DMS 273 (cell line): ENCODE measurements around the gene TWIST2.

ENCODE experiments used
- DNase-seq: peaks from one replicate; lab custom pipeline; 2025; ENCODE audit not compliant: unreplicated experiment; lab: John Stamatoyannopoulos, UW

Gene TWIST2

DNA sequence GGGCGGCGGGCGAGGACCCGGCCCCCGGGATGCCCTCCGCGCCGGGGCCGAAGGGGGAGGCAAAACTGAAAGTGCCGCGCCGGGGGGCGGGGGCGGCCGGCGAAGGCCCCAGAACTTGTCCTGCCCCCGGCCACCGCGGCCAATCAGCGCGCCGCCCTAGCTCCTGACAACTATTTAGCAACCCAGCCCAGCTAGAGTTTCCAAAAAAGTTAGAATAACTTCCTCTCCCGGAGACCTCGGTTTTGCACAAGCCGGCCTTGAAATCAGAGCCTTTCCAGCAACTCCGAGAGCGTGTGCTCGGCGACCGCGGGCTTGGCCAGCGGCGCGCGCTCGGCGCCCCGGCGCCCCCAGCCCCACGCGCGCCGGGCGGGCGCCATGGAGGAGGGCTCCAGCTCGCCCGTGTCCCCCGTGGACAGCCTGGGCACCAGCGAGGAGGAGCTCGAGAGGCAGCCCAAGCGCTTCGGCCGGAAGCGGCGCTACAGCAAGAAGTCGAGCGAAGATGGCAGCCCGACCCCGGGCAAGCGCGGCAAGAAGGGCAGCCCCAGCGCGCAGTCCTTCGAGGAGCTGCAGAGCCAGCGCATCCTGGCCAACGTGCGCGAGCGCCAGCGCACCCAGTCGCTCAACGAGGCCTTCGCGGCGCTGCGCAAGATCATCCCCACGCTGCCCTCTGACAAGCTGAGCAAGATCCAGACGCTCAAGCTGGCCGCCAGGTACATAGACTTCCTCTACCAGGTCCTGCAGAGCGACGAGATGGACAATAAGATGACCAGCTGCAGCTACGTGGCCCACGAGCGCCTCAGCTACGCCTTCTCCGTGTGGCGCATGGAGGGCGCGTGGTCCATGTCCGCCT is at the start of gene TWIST2:
TSS of gene TWIST2 (plus strand) at position 245 of the 850 bp plus-strand sequence. CDS start at position 376, 131 bp downstream.
- peak; percentile 67 for DNase-seq

DNA sequence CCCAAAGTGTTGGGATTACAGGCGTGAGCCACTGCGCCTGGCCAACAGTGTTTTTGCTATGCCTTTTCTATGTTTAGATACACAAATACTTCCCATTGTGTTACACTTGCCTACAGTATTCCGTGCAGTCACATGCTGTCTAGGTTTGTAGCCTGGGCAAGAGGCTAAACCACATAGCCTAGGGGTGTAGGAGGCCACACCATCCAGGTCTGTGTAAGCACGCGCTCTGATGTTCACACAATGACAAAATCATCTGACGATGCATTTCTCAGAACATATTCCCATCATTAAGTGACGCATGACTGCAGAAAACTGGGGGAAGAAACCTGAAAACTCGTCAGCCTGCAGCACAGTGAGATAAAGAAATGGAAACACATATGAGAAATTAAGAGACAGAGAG is 46.1 kb upstream of the TWIST2 start:
- no peak for DNase-seq

DNA sequence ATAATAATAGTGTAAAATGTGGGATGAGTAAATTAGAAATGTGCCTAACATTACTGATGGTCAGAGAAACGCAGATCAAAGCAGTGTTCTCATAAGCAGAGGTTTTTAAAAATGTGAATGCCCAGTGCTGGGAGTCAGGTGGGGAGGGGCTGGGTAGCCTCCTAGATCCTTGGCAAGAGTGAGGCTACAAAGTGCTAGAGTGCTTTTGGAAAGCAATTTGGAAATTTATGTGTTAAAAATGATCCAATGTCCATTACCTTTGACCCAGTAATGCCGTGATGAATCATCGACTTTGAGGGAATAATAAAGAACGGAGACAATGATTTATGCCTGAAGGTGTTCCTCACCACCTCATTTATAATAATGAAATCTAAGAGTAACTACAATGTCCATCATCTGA is 44.9 kb upstream of the TWIST2 start:
- no peak for DNase-seq

DNA sequence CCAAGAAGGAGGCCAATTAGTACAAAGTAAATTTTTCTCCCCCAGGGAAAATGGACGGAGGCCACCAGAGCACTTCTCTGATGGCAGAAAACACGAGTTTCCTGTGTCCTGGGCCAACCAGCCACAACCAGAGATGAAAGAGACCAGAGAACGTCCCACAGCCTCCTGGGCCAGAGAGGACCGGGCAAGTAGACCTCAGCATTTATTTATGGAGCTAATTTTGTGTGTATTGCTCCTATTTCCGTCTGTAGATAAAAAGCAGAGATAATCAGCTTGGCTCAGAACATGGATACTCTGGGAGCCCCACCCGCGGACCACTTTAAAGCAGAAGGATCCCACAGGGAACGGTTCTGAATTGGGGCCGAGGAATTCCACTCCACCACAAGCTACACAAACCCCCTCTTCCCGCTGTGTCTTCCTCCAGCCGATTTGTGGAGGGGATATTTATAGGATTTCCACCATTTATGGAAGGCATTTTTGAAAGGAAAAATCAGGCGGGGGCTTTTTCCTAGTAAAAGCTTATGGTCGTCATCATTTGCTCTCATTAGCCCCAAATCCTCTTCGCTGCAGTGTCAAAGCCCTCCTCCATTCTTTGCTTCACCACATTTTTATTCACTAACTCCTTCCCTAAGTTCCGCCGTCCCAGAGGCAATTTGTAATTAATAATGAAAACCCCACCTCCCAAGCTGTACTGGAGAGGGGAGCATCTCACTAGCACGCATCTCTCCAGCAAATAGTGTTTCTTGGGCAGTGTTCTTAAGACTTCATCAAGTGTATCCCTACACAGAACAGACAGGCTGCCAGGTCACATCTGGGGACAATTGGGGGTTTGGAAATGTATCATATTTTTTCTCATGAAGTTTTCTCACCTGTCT is 43.7 kb upstream of the TWIST2 start:
- DNase-seq: no peak

DNA sequence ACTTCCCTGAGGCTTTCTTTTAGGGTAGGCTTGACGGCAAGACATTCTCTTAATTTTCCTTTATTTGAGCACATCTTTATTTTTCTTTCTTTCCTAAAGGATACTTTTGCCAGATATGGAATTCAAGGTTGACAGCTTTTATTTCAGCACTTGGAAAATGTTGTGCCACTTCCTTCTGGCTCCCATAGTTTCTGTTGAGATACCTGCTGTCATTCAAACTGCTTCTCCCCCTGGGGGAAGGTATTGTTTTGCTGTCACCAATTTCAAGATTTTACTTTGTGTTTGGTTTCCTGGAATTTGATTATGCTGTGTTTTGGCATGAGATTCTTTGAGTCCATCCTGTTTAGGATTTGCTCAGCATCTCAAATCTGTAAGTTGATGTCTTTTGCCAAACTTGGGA is 39.1 kb upstream of the TWIST2 start:
- no peak for DNase-seq

DNA sequence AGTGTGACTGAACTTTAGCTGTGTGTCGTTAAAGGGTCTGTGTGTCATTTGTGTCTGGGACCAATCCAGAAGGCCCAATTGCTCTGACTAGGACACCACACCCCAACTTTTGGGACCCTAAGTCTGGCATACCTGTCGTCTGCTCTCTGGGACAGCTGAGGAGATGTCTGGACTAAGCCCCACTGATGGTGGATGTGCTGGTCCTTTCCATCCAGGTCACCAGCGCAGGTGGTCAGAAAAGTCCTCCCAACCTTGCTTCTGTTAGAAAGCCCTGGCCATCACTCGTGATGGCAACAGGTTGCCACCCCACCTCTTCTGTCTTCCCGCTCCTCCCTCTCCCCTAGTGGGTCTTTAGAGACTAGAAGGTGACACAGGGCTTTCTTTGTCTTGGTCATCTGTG is 37.6 kb upstream of the TWIST2 start:
- DNase-seq: no peak

DNA sequence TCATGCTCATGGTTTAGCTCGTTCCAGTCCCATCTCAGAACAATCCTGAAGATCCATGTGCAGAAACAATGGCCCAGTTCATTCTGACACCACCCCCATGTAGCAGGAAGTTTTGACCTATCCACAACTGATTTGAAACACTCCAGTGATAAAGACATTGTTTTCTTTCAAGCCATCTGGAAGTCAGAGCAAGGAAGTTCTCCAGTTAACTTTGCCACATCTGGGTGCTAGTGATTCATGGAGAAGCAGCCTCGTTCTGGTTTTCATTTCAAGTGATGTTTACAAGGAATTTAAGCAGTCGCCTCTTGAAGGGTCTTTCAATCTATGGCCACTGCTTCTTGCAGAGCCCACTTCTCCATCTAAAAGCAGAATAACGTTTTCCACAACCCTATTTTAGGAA is 36.6 kb upstream of the TWIST2 start:
- DNase-seq: no peak

DNA sequence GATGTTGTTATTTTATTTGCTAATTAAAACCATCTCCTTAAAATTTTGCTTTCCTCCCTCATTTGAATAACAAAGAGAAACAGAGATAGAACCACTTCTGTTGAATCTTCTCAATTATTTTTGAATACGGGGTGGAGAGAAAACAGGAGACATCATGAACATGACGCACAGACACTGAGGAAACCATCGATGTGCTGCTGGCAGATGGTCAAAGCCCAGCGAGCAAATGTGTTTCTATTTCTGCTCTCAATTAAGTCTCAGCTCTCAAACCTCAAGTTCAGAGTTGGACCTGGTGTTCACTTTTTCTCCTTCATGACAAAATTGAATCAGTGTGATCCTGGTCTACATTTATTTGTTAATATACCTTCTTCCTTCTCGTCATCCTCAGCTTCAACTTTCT is 36.1 kb upstream of the TWIST2 start:
- DNase-seq: peak; percentile 15

DNA sequence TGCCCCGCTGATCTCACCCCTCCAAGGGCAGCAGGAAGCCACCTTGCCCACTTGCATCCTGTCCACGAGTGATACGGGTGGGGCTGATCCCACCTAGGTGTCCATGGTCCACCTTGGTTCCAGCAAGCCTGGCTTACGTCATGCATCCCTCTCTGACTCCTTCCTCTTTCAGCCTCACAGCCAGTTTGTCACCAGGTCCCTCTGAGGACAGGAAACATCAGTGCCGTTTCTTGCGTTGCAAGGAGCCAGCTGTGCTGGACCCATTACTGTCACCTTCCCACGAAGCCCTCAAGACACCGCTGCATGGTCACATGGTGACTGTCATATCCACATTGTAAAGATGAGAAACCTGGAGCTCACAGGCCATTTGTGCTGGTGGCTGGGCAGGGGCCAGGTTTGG is 34.8 kb upstream of the TWIST2 start:
- DNase-seq: no peak

DNA sequence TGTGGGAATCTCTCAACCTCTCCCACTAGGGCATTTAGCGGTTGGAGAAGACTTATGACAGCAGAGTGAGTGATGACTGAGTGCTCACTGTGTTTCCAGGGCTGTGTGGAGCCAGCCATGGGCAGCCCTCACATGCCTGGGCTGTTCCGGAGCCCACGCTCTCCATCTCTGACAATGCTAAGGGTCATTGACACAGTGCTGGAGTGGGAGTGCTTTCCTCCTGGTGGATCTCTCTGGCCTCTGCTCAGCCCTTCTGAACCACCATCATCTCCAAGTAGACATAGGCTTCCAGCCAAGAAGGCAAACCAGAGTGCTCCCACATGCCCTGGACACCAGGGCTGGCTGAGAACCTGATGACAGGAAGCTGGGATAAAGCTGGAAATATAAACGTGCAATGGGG is 33.1 kb upstream of the TWIST2 start:
- DNase-seq: no peak

DNA sequence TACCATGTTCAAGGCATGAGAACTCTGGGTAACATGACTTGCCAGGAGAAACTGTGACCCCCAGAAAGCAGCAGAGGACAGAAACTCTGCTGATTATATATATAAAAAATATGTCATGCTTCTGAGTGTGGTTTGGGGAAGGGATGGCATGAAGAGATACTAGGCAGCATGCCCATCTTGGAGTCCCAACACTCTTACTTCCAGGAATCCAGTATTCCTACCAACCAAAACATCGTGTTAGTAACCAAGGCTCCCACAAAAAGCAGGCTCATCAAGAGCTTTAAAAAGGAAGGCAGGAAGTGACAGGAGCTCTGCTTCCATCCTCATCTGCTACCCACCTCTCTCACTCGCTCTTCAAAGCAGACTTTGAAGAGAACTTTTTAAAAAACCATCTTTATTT is 31.6 kb upstream of the TWIST2 start:
- DNase-seq: no peak

DNA sequence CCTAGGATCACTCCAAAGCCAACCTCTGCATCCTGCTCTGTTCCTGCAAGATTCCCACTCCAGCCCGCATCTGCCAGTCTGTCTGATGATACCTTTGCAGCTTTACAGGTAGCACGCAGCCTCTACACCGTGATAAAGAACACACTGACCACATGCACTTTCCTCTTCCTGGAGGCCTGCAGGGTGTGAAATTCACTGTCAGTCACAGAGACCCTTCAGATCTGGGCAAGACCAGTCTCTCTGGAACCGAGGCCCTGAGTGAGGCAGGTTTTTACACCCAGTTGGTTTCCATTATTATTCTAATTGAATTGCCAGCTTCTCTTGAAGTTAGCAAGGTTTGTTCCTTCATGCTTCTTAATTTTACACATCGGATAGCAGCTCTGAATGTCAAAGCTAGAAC is 30.5 kb upstream of the TWIST2 start:
- DNase-seq: no peak

DNA sequence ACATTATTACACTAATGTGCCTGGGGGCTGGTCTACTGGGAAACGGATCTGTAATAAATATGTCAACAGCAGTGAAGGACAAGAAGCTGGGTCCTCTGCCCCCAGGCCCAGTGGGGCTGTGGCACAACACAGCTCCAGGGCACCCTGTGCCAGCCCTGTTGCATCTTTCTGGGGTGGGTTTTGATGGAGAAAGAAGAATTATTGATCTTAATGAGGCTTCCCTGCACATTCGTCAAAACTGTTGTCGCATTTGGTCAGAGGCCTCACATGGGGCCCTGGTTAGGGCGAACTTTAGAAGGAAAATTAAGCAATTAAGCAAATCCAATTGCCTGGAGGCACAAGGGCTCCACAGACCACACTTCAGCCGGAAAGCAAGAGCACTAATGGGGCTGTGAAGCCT is 30.0 kb upstream of the TWIST2 start:
- DNase-seq: no peak

DNA sequence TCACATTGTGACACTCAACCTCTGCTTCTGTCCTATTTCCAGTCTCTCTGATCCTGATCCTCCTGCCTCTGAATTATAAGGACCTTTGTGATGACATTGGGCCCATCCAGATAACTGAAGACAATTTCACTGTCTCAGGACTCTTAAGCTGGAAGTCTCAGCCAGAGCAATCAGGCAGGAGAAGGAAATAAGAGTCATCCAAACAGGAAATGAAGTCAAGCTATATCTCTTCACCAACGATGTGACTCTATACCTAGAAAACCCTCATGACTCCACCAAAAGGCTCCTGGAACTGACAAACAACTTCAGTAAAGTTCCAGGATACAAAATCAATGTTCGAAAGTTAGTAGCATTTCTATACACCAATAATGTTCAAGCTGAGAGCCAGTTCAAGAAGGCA is 29.3 kb upstream of the TWIST2 start:
- no peak for DNase-seq

DNA sequence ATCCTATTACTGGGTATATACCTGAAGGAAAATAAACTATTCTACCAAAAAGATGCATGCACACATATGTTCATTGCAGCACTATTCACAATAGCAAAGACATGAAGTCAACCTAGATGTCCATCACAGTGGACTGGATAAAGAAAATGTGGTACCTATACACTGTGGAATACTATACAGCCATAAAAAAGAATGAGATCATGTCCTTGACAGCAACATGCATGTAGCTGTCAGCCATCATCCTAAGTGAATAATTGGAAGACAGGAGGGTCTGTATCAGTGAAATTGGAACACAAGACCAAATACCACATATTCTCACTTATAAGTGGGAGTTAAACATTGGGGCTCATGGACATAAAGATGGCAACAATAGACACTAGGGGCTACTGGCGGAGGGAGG is 27.7 kb upstream of the TWIST2 start:
- no peak for DNase-seq

DNA sequence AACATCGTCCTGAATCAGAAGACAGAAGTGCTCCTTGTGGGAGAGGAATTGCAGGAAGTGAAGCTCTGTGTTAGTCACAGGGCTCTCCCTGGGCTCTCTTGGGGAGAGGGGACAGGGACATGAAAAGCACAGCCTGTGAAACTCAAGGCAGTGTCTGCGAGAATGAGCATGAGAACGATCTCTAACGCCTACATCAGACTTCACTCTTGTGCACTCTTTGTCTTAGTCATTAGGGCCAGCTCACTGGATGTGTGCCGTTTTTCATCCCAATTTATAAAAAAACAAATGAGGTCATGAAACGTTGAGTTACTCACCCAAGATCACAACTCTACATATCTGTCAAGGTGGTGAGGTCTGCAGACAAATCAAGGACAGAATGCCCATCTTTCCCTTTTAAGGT is 27.0 kb upstream of the TWIST2 start:
- DNase-seq: no peak

DNA sequence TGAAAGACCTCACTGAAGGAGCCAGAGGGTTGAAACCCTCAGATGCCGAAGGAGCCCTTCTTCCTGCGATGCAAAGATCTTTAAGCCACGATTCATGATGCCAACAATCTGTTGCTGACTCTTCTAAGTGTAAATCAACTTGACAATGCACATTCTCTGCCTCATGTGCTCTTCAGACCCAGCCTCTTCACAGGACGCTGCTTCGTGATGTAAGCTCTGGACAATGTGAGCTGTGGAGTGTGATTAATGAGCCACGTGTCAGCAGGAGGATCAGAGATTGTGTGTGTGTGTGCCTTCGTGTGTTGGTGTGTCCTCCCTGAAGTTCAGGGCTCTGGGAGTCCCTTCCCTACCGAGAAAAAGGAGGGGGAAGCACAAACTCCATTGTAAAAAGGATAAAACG is 26.5 kb upstream of the TWIST2 start:
- no peak for DNase-seq

DNA sequence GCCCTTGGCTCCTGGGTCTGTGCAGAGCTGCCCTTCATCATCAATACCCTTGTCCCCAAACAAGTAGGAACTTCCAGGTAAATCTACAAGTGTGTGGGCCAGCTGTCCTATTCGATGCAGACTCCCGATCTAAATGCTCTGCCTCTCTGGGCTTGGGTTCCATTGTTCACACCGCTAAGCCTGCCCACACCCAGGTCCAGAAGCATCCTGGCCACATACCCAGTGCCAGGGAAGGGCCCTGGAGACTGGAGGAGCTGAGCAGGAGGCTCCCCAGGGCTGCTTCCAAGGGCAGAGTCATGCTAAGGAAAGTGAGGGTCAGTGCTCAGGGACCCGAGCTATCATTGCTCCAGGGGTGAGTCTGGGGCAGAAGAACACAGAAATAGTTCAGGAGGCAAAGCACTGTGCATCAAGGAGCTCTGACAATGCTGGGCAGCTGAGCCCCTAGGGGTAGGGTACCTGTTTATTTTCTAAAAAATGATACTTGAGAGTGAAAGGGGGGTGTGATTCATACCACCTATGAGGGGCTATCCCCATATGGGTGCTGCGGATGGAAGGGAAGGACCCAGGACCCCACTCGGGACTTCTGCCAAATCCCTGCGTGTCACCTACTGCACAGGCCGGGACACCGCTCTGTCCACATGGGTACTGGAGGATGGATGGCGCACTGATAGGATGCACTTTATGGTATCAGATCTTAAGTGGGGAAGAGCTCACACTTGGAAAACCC is 25.8 kb upstream of the TWIST2 start:
- DNase-seq: no peak

DNA sequence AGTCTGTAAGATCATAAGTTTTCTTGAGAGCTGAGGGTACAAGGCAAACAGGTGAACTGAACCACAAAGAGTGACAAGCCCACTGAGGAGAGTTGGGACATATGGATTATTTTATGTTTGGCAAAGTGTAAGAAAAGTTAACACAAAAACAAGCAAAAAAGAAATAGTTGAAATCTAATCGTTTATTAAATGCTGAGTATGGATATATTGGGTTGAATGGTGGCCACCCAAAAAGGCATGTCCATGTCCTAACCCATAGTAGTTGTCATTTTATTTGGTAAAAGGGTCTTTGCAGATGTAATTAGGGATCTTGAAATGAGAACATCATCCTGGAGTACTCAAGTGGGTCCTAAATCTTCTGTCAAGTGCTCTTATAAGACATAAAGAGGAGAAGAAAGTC is 24.9 kb upstream of the TWIST2 start:
- DNase-seq: no peak

DNA sequence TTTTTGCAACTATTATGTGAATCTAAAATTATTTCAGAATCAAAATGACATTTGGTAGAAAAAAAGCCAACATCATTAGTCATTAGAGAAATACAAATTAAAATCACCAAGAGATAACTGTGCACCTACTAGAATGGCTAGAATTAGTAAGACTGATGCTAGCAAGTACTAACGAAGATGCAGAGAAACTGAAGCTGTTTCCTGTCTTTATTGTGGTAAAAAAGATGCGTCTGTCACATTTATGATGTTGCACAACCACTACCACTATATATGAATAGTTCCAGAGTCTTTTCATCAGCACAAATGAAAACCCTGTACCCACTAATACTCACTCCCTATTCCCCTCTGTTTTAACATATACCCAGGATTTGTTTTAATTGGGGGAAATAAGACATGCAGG is 16.7 kb upstream of the TWIST2 start:
- no peak for DNase-seq

DNA sequence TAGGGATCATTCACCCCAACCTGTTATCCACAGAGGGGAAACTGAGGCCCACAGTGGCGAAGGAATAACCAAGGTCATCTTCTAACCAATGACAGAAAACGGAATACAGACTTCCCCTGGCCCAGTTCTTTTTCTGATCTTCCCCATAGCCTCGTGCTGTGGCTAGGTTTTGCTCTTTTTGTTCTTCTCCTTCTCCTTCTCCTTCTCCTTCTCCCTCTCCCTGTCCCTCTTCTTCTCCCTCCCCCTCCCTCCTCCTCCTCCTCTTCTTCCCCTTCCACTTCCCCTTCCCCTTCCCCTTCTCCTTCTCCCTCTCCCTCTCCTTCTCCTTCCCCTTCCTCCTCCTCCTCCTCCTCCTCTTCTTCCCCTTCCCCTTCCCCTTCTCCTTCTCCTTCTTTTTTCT is 12.9 kb upstream of the TWIST2 start:
- DNase-seq: no peak
